HG02798 (cell line): ENCODE data around the gene RBM20.
"Not testable (repeated sequence)": the region's sequence is repeated elsewhere in the genome, so short reads cannot be mapped to it uniquely, and the experiment has no call there.

Experiments
- ATAC-seq: cut with Tn5 transposase; IDR thresholded peaks from one replicate; pipeline ENCODE4 v1.9.1; 2021; ENCODE audit warnings: mild to moderate bottlenecking; ENCODE audit not compliant: unreplicated experiment, poor library complexity

Gene RBM20

DNA sequence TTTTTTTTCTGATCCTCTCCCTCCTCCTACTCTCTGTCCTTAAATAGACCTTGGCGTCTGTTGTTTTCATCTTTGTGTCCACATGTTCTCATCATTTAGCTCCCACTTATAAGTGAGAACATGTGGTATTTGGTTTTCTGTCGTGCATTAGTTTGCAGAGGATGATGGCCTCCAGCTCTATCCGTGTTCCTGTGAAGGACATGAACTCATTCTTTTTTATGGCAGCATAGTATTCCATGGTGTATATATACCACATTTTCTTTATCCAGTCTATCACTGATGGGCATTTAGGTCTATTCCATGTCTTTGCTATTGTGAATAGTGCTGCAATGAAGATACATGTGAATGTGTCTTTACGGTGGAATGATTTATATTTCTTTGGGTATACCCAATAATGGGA is 20.8 kb upstream of the RBM20 start:
- ATAC-seq = not testable (repeated sequence)

- no peak for ATAC-seq
Measured at GRCh38 chr10:110625356-110625894, 18.7 kb upstream of the RBM20 start.

- ATAC-seq = no peak
Measured at GRCh38 chr10:110625951-110626855, 17.9 kb upstream of the RBM20 start.

GRCh38 chr10:110628161-110628560 is 16.0 kb upstream of the RBM20 start:
- no peak for ATAC-seq

DNA sequence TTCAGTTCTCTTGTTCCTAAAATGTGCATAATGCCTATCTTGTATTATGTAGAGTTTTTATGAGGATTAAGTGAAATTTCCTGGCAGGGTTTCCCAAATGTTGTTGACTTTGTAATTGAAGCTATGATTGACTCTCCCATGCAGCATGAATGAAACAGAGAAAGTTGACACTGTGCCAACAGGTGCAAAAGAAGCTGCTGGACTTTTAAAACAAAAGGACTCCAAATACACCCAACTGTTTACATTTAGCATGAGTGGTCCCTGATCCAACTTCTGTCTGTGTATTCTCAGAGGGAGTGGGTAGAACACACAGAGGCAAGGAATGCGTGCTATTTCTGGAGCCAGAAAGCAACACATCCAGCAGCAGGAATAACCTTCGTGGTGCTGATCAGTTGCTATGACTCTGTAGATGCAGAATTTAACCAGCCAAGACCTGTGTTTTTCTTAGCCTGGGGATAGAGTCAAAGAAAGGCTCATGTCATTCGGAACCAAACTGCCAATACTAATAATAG is 14.4 kb upstream of the RBM20 start:
- ATAC-seq = no peak

GRCh38 chr10:110631934-110632333 is 12.2 kb upstream of the RBM20 start:
- no peak for ATAC-seq

DNA sequence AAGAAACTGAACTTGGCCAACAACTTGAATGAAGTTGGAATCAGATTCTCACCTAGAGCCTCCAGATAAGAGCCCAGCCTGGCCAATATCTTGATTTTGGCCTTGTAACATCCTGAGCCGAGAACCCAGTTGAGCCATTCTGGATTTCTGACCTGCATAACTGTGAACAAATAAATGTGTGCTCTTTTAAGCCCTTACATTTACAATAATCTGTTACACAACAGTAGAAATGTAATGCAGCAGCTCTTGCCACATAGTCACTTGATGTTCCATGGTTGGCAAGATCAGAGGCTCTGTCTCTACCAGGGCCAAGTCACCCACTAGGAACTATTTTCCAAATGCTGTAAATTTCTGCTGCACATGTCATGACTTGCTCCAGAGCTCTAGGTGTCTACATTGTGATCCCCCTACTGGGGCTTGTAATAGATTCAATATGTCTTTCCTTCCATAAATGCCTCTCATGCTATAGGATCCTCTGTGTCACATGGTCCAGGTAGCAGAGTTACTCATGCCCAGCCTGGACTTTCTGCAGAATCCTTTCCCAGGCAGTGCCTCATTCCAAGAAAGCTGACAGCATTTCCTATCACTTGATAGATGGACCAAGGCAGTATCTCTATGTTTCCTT is 11.4 kb upstream of the RBM20 start:
- no peak for ATAC-seq

DNA sequence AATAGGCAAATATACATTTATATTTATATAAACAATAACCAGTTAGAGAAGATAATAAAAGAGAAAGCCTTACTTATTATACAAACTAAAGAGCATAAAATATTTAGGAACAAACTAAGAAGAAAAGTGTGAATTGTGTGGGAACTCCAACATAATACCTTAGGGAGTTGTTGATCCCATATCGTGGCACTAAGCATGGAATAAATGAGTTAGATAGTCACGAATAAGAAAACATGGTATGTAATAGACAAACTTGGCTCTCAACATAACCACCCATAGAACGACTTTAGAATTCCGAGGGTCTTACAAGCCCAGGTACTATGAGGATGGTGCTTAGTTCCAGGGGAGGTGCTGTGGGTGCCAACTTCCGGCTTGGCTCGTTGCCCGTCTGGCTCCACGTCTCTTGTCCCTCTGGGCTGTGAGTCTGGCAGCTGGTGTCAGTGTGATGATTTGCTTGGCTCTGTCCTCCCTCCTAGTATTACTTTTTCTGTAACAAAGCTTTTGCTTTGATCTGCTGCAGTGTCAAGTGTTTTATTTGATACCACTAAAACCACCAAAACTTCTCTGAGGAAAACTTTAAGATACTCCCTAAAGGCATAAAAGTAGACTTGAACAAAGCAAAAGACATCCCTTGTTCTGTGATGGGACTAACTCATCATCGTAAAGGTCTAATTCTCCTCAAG is 9.5 kb upstream of the RBM20 start:
- ATAC-seq = no peak

DNA sequence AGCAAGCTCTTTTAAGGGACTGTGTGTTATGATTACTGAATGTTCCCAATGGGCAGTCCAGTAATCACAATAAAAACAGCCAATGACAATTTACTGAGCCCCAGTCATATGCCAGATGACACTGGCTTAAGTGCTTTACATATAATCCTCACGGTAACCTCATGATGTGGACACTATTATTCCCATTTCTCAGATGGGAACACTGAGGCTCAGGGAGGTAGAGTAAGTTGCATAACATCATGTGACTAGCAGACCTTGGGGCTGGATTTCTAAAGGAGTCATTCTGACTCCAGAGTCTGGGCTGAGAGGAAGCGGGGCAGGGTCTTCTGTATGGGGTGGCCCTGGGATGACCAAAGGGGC is 7.6 kb upstream of the RBM20 start:
- no peak for ATAC-seq

DNA sequence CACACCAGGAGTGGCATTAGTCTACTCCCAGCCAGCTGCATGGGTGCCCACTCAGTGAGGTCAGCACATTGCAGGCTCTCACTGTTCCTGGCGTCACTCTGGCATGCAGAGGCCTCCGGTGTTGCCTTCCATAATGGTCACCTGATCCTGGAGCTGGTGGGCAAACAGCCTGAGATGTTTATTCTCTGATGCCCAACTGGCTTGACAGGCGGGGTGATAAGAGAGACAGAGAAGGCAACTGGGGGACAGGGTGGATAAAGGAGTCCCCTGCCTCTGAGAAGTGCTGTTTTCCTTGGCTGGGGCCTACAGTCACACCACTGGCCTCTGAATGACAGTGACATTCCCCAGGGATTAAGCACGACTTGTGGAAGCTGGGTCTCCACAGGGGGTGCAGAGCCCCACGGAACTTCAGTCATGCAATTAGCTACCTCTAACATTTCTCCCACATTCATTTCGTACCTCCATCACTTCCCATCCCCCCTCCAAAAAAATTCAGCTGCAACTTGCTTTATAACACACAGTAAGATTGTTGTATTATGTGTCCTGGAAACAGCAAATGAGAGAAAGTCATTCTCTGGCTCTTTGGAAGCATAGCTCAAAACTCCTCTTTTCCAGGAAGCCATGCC is 7.1 kb upstream of the RBM20 start:
- ATAC-seq = no peak

DNA sequence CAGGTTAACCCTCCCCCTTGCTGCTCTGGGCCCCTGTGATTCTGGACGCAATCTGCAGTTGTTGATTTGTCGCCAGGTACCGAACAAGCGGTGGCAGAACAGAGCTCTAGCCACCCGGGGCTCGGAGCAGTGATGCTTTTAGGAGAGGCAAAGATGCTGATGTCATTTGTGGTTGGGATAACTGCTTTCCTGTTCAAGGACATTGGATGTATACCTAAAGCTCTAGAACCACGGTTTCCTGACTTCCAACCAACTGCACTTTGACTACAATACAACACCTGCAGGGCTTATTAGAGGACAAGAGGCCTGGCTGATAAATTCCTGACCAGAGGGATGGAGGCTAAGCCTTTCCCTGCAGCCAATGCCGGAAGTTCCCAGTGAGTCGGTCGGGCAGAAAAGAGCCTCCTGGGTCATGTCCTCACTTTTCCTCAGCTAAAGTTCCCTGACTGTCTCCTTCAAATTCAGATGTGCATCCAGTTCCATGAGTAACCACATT is 6.5 kb upstream of the RBM20 start:
- no peak for ATAC-seq

DNA sequence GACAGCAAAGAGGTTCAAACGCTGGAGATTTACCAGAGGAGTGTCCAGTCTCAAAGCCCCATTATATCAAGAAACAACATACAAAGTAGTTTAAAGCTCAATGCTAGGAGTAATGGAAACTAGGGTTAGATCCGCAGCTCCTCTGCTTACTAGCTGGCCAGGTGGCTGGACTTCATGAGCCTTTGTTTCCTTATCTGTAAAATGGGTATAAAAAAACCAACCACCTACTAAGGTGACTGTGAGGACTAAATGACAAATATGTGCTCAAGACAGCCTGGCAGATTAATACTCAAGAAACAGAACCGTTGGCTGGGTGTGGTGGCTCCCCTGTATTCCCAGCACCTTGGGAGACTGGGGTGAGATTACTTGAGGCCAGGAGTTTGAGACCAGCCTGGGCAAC is 5.8 kb upstream of the RBM20 start:
- no peak for ATAC-seq

DNA sequence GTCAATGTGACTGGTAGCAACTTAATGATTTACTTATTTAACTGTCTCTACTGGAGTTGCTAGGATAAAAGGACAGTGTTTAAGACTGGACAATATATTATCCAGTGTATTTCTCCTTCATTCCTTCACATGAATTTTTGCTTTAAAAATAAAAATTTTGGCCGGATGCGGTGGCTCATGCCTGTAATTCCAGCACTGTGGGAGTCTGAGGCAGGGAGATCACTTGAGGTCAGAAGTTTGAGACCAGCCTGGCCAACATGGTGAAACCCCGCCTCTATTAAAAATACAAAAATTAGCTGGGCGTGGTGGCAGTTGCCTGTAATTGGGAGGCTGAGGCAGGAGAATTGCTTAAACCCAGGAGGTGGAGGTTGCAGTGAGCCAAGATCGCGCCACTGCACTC is 5.1 kb upstream of the RBM20 start:
- ATAC-seq = not testable (repeated sequence)

- ATAC-seq = not testable (repeated sequence)
Measured at GRCh38 chr10:110639858-110640257, 4.3 kb upstream of the RBM20 start.

GRCh38 chr10:110641256-110641655 is 2.9 kb upstream of the RBM20 start:
- ATAC-seq = no peak

GRCh38 chr10:110642204-110643034 is 1.7 kb upstream of the RBM20 start:
- no peak for ATAC-seq

- ATAC-seq = no peak
Measured at GRCh38 chr10:110643035-110643652, 992 bp upstream of the RBM20 start.

GRCh38 chr10:110644598-110645462 is 694 bp downstream of the RBM20 start:
- no peak for ATAC-seq
